OCI-LY1 (cell line): Measurements from ENCODE around the gene DCAKD.

Source experiments
- H2AFZ ChIP-seq: fragments of 200-600 bp; sonication (generic), shearing (Covaris generic); 2 replicates; pipeline ENCODE4 v1.6.0; 2014; ENCODE audit warnings: antibody characterized with exemption, mild to moderate bottlenecking, low read length
- H3F3A ChIP-seq: fragments of 200-600 bp; sonication (generic), shearing (Covaris generic); 2 replicates; pipeline ENCODE4 v1.6.0; 2014; ENCODE audit warnings: mild to moderate bottlenecking, antibody characterized with exemption, low read length, moderate library complexity; ENCODE audit not compliant: insufficient read depth
- H3K27ac ChIP-seq: fragments of 200-600 bp; sonication (generic); 2 replicates; pipeline ENCODE4 v1.5.1; 2014; ENCODE audit warnings: low read length, mixed run types, mild to moderate bottlenecking, low read depth; ENCODE audit not compliant: poor library complexity, severe bottlenecking
- H3K27me3 ChIP-seq: fragments of 200-600 bp; sonication (generic); 2 replicates; pipeline ENCODE4 v1.6.0; 2014; ENCODE audit warnings: antibody characterized with exemption, mild to moderate bottlenecking, low read length, moderate library complexity; ENCODE audit not compliant: insufficient read depth
- H3K36me3 ChIP-seq: fragments of 200-600 bp; sonication (generic); 2 replicates; pipeline ENCODE4 v1.6.1; 2014; ENCODE audit warnings: mild to moderate bottlenecking, antibody characterized with exemption, low read length, moderate library complexity, mixed read lengths; ENCODE audit not compliant: insufficient read depth
- H3K4me1 ChIP-seq: fragments of 200-600 bp; sonication (generic); 2 replicates; pipeline ENCODE4 v1.5.1; 2014; ENCODE audit warnings: mild to moderate bottlenecking, low read length, moderate library complexity; ENCODE audit not compliant: insufficient read depth, severe bottlenecking
- H3K4me2 ChIP-seq: fragments of 200-600 bp; sonication (generic), shearing (Covaris generic); 2 replicates; pipeline ENCODE4 v1.6.1; 2014; ENCODE audit warnings: low read length
- H3K4me3 ChIP-seq: fragments of 200-600 bp; sonication (generic); 2 replicates; pipeline ENCODE4 v1.5.1; 2014; ENCODE audit warnings: low read length, low read depth, mild to moderate bottlenecking, mixed read lengths; ENCODE audit not compliant: poor library complexity, severe bottlenecking
- H3K79me2 ChIP-seq: fragments of 200-600 bp; shearing (Covaris generic); 2 replicates; pipeline ENCODE4 v1.6.1; 2016; ENCODE audit warnings: mixed run types, low read length, mixed read lengths; ENCODE audit not compliant: insufficient read depth
- H3K9ac ChIP-seq: fragments of 200-600 bp; sonication (generic), shearing (Covaris generic); 2 replicates; pipeline ENCODE4 v1.6.1; 2014; ENCODE audit warnings: mild to moderate bottlenecking, low read length, mixed read lengths
- H3K9me2 ChIP-seq: fragments of 200-600 bp; sonication (generic), shearing (Covaris generic); 2 replicates; pipeline ENCODE4 v1.6.1; 2014; ENCODE audit warnings: low read depth, mild to moderate bottlenecking, low read length, mixed read lengths
- H3K9me3 ChIP-seq: fragments of 200-600 bp; shearing (Covaris generic); 2 replicates; pipeline ENCODE4 v1.6.1; 2014; ENCODE audit warnings: low read length, mixed read lengths
- H4K20me1 ChIP-seq: fragments of 200-600 bp; sonication (generic), shearing (Covaris generic); 2 replicates; pipeline ENCODE4 v1.6.0; 2016; ENCODE audit warnings: mild to moderate bottlenecking, low read length; ENCODE audit not compliant: insufficient read depth
- EZH2 ChIP-seq: fragments of 200-600 bp; sonication (generic), shearing (Covaris generic); IDR thresholded peaks from 2 replicates; pipeline ENCODE4 v1.8.0; 2017; ENCODE audit warnings: borderline replicate concordance, mixed run types, mild to moderate bottlenecking, antibody characterized with exemption, low read length, moderate library complexity, mixed read lengths
- TF ChIP-seq, protein P1 (sequence below): fragments of 200-600 bp; sonication (generic), shearing (Covaris generic); IDR thresholded peaks from 2 replicates; pipeline ENCODE4 v1.5.1; 2017; ENCODE audit warnings: mild to moderate bottlenecking, antibody characterized with exemption, low read length, moderate library complexity, mixed read lengths

Gene DCAKD

DNA sequence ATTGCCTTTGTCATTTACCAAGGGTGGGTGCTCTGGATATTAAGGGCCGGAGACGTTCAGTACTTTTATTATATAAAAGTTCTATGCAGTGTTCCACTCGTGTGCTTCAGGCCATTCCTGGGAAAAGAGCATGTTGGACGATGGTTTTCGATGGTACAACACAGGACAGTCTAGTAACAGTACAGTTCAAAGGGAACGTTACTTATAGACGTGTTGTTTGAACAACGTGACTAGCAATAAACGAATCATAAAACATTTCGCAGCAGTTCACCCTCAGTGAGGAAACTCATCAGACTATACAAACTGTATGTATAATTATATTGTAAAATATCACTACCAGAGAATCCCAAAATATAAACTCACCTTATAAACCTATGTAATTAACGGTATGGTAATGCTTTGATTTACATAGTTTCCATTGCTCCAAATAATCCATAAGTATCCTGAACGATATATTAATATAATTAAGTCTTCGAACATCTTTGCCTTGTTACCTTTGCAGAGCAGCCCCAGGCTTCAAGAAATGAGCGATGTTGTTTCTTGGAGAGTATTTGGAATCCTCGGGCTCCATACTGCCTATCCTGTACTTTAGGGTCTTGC, 10.3 kb upstream of the DCAKD start:
- H3K9me3 ChIP-seq, result no peaks in the 10 kb centered on the region
- peak overlapping the region; percentile 98 for H3K9ac ChIP-seq
- no peaks in the 10 kb centered on the region for H3F3A ChIP-seq
- H3K27me3 ChIP-seq, result no peaks in the 10 kb centered on the region
- peaks cover 32% of the 10 kb centered on the region for H3K4me1 ChIP-seq
- no peaks in the 10 kb centered on the region for H4K20me1 ChIP-seq
- peak overlapping the region; percentile 82 for H3K27ac ChIP-seq
- H2AFZ ChIP-seq, result no peak overlapping the region
- peaks cover 55% of the 10 kb centered on the region for H3K79me2 ChIP-seq
- H3K4me3 ChIP-seq, result peak overlapping the region; percentile 95
- no peaks in the 10 kb centered on the region for H3K9me2 ChIP-seq
- peaks cover 8% of the 10 kb centered on the region; the same call in 1 of the 2 replicates for H3K36me3 ChIP-seq
- H3K4me2 ChIP-seq, result peak overlapping the region; percentile 86
- TF ChIP-seq, protein P1, sequence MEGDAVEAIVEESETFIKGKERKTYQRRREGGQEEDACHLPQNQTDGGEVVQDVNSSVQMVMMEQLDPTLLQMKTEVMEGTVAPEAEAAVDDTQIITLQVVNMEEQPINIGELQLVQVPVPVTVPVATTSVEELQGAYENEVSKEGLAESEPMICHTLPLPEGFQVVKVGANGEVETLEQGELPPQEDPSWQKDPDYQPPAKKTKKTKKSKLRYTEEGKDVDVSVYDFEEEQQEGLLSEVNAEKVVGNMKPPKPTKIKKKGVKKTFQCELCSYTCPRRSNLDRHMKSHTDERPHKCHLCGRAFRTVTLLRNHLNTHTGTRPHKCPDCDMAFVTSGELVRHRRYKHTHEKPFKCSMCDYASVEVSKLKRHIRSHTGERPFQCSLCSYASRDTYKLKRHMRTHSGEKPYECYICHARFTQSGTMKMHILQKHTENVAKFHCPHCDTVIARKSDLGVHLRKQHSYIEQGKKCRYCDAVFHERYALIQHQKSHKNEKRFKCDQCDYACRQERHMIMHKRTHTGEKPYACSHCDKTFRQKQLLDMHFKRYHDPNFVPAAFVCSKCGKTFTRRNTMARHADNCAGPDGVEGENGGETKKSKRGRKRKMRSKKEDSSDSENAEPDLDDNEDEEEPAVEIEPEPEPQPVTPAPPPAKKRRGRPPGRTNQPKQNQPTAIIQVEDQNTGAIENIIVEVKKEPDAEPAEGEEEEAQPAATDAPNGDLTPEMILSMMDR, result no peak
- no peak for TF ChIP-seq EZH2

DNA sequence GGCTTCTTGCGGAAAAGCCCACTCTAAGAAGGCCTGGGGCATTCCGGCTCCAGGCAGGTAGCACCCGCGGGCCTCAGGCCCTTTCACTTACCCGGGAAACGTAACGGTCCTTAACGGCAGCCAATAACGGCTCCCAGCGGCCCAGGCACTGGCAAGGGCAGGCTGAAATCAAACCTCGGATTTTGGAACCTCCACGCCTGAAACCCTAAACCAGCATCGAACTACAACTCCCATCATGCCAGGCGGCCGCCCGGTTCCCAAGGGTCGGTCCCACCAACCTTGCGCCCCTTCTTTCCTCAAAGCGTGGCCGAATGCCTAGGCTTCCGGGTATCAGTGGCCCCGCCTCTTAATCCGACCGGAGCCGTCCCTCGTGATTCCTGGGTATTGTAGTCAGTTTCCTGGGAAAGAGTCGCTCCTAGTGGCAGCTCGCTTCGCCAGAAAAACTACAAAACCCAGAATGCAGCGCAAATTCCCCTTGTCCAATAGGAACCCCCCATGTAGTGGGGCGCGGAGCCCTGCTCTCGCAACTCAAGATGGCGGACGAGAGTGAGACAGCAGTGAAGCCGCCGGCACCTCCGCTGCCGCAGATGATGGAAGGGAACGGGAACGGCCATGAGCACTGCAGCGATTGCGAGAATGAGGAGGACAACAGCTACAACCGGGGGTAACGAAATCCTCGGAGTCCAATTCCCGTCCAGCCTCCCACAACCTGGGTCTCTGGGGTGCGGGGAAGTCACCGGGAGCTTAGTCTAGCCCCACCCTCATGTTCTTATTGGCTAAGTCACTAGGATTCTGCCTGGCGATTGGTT, 9.6 kb upstream of the DCAKD start, which contains the start of gene NMT1:
TSS of gene NMT1 (plus strand) at position 521 of the 809 bp plus-strand sequence. CDS start at position 534, 13 bp downstream.
- Histone ChIP-seq H3F3A (no peaks in the 10 kb centered on the region), H3K27me3 (no peaks in the 10 kb centered on the region), H3K9me2 (no peaks in the 10 kb centered on the region), H3K27ac (peak within 1 kb of the TSS; percentile 82), H3K79me2 (peaks cover 49% of the 10 kb centered on the region), H3K9ac (peak within 1 kb of the TSS; percentile 98), H3K4me1 (peaks cover 32% of the 10 kb centered on the region), H3K9me3 (no peaks in the 10 kb centered on the region), H3K4me3 (peak within 1 kb of the TSS; percentile 95), H4K20me1 (no peaks in the 10 kb centered on the region), H3K4me2 (peak within 1 kb of the TSS; percentile 86), H2AFZ (no peak within 1 kb of the TSS), H3K36me3 (peaks cover 8% of the 10 kb centered on the region; the same call in 1 of the 2 replicates)
- no peak for TF ChIP-seq EZH2
- TF ChIP-seq, protein P1, result no peak

DNA sequence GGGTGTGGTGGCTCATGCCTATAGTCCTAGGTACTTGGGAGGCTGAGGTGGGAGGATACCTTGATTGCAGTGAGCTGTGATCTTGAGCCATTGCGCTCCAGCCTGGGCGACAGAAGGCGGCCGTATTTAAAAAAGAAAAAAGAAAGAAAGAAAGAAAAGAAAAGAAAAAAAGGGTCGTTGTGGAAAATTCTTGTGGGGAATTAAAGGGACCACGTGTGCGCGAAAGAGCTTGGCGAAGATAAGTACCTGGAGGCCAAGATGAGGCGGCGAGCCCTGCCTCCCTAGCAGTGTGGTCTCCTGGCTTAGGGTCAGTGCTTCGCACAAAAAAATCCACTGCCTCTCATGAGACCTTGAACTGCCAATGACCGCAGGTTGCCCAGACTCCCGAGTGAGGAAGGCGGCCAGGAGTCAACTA, 9.0 kb upstream of the DCAKD start:
- TF ChIP-seq, protein P1, result no peak
- TF ChIP-seq EZH2, result no peak
- Histone ChIP-seq H3K27ac (peak overlapping the region; percentile 72), H2AFZ (no peak overlapping the region), H3K27me3 (no peaks in the 10 kb centered on the region), H3K36me3 (peaks cover 8% of the 10 kb centered on the region; the same call in 1 of the 2 replicates), H3K4me1 (peaks cover 32% of the 10 kb centered on the region), H3K9me3 (no peaks in the 10 kb centered on the region), H3K79me2 (peaks cover 43% of the 10 kb centered on the region), H3K9me2 (no peaks in the 10 kb centered on the region), H3K4me3 (peak overlapping the region; percentile 95), H4K20me1 (no peaks in the 10 kb centered on the region), H3K9ac (peak overlapping the region; percentile 98), H3F3A (no peaks in the 10 kb centered on the region), H3K4me2 (peak overlapping the region; percentile 74)
